HCT116 (cell line): Measurements from ENCODE around the gene NECAB2.

Experiments
- CBX3 ChIP-seq: IDR thresholded peaks from 2 replicates; pipeline ENCODE4 v1.6.1; 2012; ENCODE audit warnings: low read depth
- CTCF ChIP-seq, 3 experiments: fragments of 200-600 bp in 1 of 3; sonication (generic) in 1 of 3; IDR thresholded peaks in 2 of 3; conservative IDR thresholded peaks in 1 of 3; 2 replicates each; pipeline ENCODE4 v1.5.1; 2012 to 2017; ENCODE audit warnings: low read depth in 2 of 3, low read length in 2 of 3, antibody characterized with exemption in 1 of 3, borderline replicate concordance in 1 of 3, control low read depth in 1 of 3, mild to moderate bottlenecking in 1 of 3, mixed read lengths in 1 of 3, mixed run types in 1 of 3, moderate library complexity in 1 of 3; ENCODE audit not compliant: insufficient read depth in 1 of 3
- EGR1 ChIP-seq: IDR thresholded peaks from 2 replicates; pipeline ENCODE4 v1.6.1; 2012; ENCODE audit warnings: low read depth
- EZH2 ChIP-seq: fragments of 200-600 bp; sonication (generic); IDR thresholded peaks from 2 replicates; pipeline ENCODE4 v1.6.1; 2017; ENCODE audit warnings: antibody characterized with exemption, mixed run types
- EZH2phosphoT487 ChIP-seq: fragments of 200-600 bp; IDR thresholded peaks from 2 replicates; pipeline ENCODE4 v1.6.1; 2018; ENCODE audit warnings: antibody characterized with exemption, borderline replicate concordance
- FOSL1 ChIP-seq: IDR thresholded peaks from 2 replicates; pipeline ENCODE4 v1.6.1; 2012; ENCODE audit warnings: low read depth
- POLR2A ChIP-seq: IDR thresholded peaks from 2 replicates; pipeline ENCODE4 v1.7.0; 2011; ENCODE audit warnings: borderline replicate concordance; ENCODE audit not compliant: insufficient read depth, insufficient read length; ENCODE audit errors: extremely low read depth
- POLR2AphosphoS5 ChIP-seq: IDR thresholded peaks from 2 replicates; pipeline ENCODE4 v1.6.1; 2011; ENCODE audit warnings: mild to moderate bottlenecking, low read depth, low read length, moderate library complexity
- SIN3A ChIP-seq: IDR thresholded peaks from 2 replicates; pipeline ENCODE4 v1.6.1; 2012; ENCODE audit warnings: low read depth
- SP1 ChIP-seq: IDR thresholded peaks from 2 replicates; pipeline ENCODE4 v1.6.1; 2012; ENCODE audit warnings: low read depth
- SRF ChIP-seq: IDR thresholded peaks from 2 replicates; pipeline ENCODE4 v1.6.1; 2012; ENCODE audit warnings: low read depth
- YY1 ChIP-seq: IDR thresholded peaks from 2 replicates; pipeline ENCODE4 v1.6.1; 2011; ENCODE audit warnings: low read length, low read depth, moderate library complexity, mild to moderate bottlenecking; ENCODE audit not compliant: insufficient replicate concordance; ENCODE audit errors: extremely low read depth
- ZBTB33 ChIP-seq: IDR thresholded peaks from 2 replicates; pipeline ENCODE4 v1.6.1; 2011; ENCODE audit warnings: mild to moderate bottlenecking, low read length, moderate library complexity; ENCODE audit not compliant: insufficient replicate concordance; ENCODE audit errors: extremely low read depth
- ZNF274 ChIP-seq: fragments of 200-500 bp; sonication (Bioruptor generic); IDR thresholded peaks from 2 replicates; pipeline ENCODE4 v1.6.1; 2014; ENCODE audit warnings: mild to moderate bottlenecking, low read depth, low read length, inconsistent platforms

GRCh38 chr16:83935005-83935857 is 32.8 kb upstream of the NECAB2 start:
- TF ChIP-seq CTCF (IDR thresholded peaks at IDR 0.05 in 2 of 3, conservative IDR thresholded peaks at IDR 0.05 in 1 of 3; ENCODE audit: borderline replicate concordance in 1 of 3, insufficient read depth in 1 of 3, low read depth in 2 of 3, low read length in 2 of 3) (no peak), POLR2AphosphoS5 (no peak), ZBTB33 (no peak), POLR2A (no peak), YY1 (no peak), EGR1 (no peak), SRF (no peak), FOSL1 (no peak), SIN3A (no peak), EZH2phosphoT487 (no peak), CBX3 (no peak), SP1 (no peak), ZNF274 (no peak), EZH2 (no peak)
